K562 (cell line): Measurements from ENCODE around the gene EDARADD. TPM values are rescaled to one million over a fixed set of nuclear protein-coding genes. Genes with fewer than 3 reads are reported as not detected.

Source experiments
- ARID1B ChIP-seq: fragments of 450-650 bp; IDR thresholded peaks from 2 replicates; pipeline ENCODE4 v1.6.1; 2016; ENCODE audit warnings: antibody characterized with exemption, mild to moderate bottlenecking, inconsistent platforms
- DPF2 ChIP-seq: fragments of 450-650 bp; IDR thresholded peaks from 2 replicates; pipeline ENCODE4 v1.6.1; 2016
- ETV1 ChIP-seq: fragments of 450-650 bp; conservative IDR thresholded peaks from 2 replicates; pipeline ENCODE4 v1.6.1; 2016; ENCODE audit warnings: missing genetic modification characterization, control low read depth, low read depth, missing compliant biosample characterization
- NFRKB ChIP-seq: fragments of 450-650 bp; IDR thresholded peaks from 2 replicates; pipeline ENCODE4 v1.6.1; 2016; ENCODE audit warnings: low read depth
- PRMT5 ChIP-seq: sonication (generic); formaldehyde crosslinking; IDR thresholded peaks from 2 replicates; pipeline ENCODE4 v1.5.0; 2020; ENCODE audit warnings: missing genetic modification reagents
- RBBP5 ChIP-seq: fragments of 200-600 bp; sonication (generic); IDR thresholded peaks from 2 replicates; pipeline ENCODE4 v1.6.1; 2012; ENCODE audit warnings: borderline replicate concordance, mild to moderate bottlenecking, low read length, control low read depth, inconsistent platforms; ENCODE audit not compliant: insufficient read depth, poor library complexity, severe bottlenecking
- TEAD1 ChIP-seq, 2 experiments: fragments of 450-650 bp in 1 of 2; sonication (generic) in 1 of 2; formaldehyde crosslinking; IDR thresholded peaks; 2 replicates each; pipeline versions ENCODE4 v1.4.0 to v1.8.0; 2020 to 2022; ENCODE audit warnings: mild to moderate bottlenecking in 2 of 2, missing genetic modification reagents in 1 of 2
- ZBTB7A ChIP-seq: IDR thresholded peaks from 2 replicates; pipeline ENCODE4 v1.6.1; 2011; ENCODE audit warnings: low read depth, mild to moderate bottlenecking, low read length, moderate library complexity, borderline replicate concordance; ENCODE audit not compliant: control insufficient read depth
- ZFP1 ChIP-seq: fragments of 450-650 bp; formaldehyde crosslinking; IDR thresholded peaks from 2 replicates; pipeline ENCODE4 v1.4.0; 2020; ENCODE audit warnings: mild to moderate bottlenecking, mixed read lengths
- polyA plus RNA-seq, 8 experiments: library from polyadenylated mRNA; depleted of rRNA in 4 of 8; stranded (reverse) in 5 of 8; unstranded in 3 of 8; fragments of >200 nt; fragmentation: Nextera tagmentation in 2 of 8; fragmentation: Illumina TruSeq in 1 of 8; extraction: Ambion mirVana in 2 of 8; extraction: Trizol in 1 of 8; gene quantifications; 2 replicates each; pipeline versions ENCODE4 v1.2.1 to v1.2.3, GENCODE V29; 2011 to 2014; ENCODE audit warnings: inconsistent platforms in 1 of 8, missing spikeins in 1 of 8
- total RNA-seq, 7 experiments: library from RNA; depleted of rRNA in 6 of 7; stranded (reverse); fragments of >200 nt in 6 of 7; fragmentation: Illumina TruSeq in 2 of 7; extraction: Trizol in 2 of 7; gene quantifications; 2 replicates each; pipeline versions ENCODE4 v1.2.1 to v1.2.3, GENCODE V29; 2011 to 2021; ENCODE audit warnings: low replicate concordance in 1 of 7
- TF ChIP-seq, protein P1 (sequence below), 2 experiments: fragments of 450-650 bp; IDR thresholded peaks; 2 replicates each; pipeline ENCODE4 v1.6.1; 2018; ENCODE audit warnings: mild to moderate bottlenecking in 2 of 2, low read depth in 1 of 2; ENCODE audit not compliant: partially characterized antibody in 2 of 2
- TF ChIP-seq, protein P2 (sequence below): fragments of 450-650 bp; formaldehyde crosslinking; IDR thresholded peaks from 2 replicates; pipeline ENCODE4 v1.4.0; 2020; ENCODE audit warnings: mild to moderate bottlenecking, moderate library complexity
- TF ChIP-seq, protein P3 (sequence below): fragments of 450-650 bp; formaldehyde crosslinking; IDR thresholded peaks from 2 replicates; pipeline ENCODE4 v1.4.0; 2022; ENCODE audit warnings: missing genetic modification characterization
- TF ChIP-seq, protein P4 (sequence below): fragments of 250-450 bp; sonication (Bioruptor Pico); IDR thresholded peaks from 2 replicates; pipeline ENCODE4 v1.9.0; 2021; ENCODE audit warnings: mild to moderate bottlenecking, inconsistent platforms
- TF ChIP-seq, protein P5 (sequence below): IDR thresholded peaks from 3 replicates; pipeline ENCODE4 v1.6.1; 2011; ENCODE audit warnings: borderline replicate concordance, mild to moderate bottlenecking, moderate library complexity; ENCODE audit not compliant: insufficient read length; ENCODE audit errors: extremely low read depth

The EDARADD gene
- total and polyA plus RNA-seq, 9 of the 15 experiments (the other 6 are each of a cell fraction or from before 2014, with no cell fraction given): 0.46 to 32.4 (median 20.6) TPM

DNA sequence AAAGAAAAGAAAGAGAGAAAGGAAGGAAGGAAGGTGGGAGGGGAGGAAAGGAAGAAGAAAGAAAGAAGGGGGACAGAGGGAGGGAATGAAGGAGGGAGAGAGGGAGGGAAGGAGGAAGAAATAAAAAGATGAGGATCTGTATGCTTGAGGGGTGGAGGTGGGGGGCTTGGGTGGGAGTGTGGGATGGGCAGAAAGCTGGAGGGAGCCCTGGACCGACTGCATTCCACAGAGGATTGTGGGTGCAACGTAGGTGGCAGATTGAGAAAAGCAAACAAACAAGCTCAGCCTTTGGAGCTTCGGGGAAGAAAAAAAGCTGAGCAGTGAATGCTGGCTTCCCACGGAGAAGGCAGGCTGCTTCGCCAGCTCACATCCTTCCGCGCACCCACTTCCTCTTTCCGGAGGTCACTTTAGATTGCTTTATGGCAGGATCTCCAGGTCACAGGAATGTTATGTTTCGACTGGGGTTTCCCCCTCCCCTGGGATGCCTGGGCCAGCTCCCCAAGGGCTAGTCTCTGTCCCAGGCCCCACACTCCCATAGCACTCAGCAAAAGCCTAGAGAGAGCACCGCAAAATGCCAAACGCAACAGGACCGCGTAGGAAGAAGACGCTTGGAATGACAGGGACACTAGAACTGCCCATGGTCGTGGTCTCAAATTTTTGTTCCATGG is 109.0 kb downstream of the EDARADD start (continued):
- peak; percentile 86 for TF ChIP-seq ETV1
- no peak for TF ChIP-seq RBBP5
- TF ChIP-seq NFRKB: no peak; the same call in 1 of the 2 replicates
- TF ChIP-seq, protein P1, sequence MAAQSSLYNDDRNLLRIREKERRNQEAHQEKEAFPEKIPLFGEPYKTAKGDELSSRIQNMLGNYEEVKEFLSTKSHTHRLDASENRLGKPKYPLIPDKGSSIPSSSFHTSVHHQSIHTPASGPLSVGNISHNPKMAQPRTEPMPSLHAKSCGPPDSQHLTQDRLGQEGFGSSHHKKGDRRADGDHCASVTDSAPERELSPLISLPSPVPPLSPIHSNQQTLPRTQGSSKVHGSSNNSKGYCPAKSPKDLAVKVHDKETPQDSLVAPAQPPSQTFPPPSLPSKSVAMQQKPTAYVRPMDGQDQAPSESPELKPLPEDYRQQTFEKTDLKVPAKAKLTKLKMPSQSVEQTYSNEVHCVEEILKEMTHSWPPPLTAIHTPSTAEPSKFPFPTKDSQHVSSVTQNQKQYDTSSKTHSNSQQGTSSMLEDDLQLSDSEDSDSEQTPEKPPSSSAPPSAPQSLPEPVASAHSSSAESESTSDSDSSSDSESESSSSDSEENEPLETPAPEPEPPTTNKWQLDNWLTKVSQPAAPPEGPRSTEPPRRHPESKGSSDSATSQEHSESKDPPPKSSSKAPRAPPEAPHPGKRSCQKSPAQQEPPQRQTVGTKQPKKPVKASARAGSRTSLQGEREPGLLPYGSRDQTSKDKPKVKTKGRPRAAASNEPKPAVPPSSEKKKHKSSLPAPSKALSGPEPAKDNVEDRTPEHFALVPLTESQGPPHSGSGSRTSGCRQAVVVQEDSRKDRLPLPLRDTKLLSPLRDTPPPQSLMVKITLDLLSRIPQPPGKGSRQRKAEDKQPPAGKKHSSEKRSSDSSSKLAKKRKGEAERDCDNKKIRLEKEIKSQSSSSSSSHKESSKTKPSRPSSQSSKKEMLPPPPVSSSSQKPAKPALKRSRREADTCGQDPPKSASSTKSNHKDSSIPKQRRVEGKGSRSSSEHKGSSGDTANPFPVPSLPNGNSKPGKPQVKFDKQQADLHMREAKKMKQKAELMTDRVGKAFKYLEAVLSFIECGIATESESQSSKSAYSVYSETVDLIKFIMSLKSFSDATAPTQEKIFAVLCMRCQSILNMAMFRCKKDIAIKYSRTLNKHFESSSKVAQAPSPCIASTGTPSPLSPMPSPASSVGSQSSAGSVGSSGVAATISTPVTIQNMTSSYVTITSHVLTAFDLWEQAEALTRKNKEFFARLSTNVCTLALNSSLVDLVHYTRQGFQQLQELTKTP (IDR thresholded peaks at IDR 0.05; ENCODE audit: low read depth in 1 of 2, partially characterized antibody in 2 of 2): peak in 1 of 2 experiments; percentile 26
- TF ChIP-seq, protein P2, sequence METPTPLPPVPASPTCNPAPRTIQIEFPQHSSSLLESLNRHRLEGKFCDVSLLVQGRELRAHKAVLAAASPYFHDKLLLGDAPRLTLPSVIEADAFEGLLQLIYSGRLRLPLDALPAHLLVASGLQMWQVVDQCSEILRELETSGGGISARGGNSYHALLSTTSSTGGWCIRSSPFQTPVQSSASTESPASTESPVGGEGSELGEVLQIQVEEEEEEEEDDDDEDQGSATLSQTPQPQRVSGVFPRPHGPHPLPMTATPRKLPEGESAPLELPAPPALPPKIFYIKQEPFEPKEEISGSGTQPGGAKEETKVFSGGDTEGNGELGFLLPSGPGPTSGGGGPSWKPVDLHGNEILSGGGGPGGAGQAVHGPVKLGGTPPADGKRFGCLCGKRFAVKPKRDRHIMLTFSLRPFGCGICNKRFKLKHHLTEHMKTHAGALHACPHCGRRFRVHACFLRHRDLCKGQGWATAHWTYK (CRISPR knock-in tag): peak; percentile 40; the same call in 1 of the 2 replicates
- peak; percentile 64 for TF ChIP-seq ZBTB7A
- 0 out of 4 replicates have a peak, but pooled peaks have one; percentile 5 to 45 for TF ChIP-seq TEAD1 (CRISPR knock-in tag; IDR thresholded peaks at IDR 0.05)
- 0 out of 2 replicates have a peak, but pooled peaks have one; percentile 36 for TF ChIP-seq DPF2
- no peak for TF ChIP-seq ZFP1
- TF ChIP-seq, protein P3, sequence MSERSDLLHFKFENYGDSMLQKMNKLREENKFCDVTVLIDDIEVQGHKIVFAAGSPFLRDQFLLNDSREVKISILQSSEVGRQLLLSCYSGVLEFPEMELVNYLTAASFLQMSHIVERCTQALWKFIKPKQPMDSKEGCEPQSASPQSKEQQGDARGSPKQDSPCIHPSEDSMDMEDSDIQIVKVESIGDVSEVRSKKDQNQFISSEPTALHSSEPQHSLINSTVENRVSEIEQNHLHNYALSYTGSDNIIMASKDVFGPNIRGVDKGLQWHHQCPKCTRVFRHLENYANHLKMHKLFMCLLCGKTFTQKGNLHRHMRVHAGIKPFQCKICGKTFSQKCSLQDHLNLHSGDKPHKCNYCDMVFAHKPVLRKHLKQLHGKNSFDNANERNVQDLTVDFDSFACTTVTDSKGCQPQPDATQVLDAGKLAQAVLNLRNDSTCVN (CRISPR knock-in tag): no peak
- TF ChIP-seq PRMT5 (CRISPR knock-in tag): no peak
- TF ChIP-seq ARID1B: peak; percentile 21; the same call in 1 of the 2 replicates
- TF ChIP-seq, protein P4, sequence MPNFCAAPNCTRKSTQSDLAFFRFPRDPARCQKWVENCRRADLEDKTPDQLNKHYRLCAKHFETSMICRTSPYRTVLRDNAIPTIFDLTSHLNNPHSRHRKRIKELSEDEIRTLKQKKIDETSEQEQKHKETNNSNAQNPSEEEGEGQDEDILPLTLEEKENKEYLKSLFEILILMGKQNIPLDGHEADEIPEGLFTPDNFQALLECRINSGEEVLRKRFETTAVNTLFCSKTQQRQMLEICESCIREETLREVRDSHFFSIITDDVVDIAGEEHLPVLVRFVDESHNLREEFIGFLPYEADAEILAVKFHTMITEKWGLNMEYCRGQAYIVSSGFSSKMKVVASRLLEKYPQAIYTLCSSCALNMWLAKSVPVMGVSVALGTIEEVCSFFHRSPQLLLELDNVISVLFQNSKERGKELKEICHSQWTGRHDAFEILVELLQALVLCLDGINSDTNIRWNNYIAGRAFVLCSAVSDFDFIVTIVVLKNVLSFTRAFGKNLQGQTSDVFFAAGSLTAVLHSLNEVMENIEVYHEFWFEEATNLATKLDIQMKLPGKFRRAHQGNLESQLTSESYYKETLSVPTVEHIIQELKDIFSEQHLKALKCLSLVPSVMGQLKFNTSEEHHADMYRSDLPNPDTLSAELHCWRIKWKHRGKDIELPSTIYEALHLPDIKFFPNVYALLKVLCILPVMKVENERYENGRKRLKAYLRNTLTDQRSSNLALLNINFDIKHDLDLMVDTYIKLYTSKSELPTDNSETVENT (CRISPR knock-in tag): peak; percentile 60; the same call in 1 of the 2 replicates
- TF ChIP-seq, protein P5, sequence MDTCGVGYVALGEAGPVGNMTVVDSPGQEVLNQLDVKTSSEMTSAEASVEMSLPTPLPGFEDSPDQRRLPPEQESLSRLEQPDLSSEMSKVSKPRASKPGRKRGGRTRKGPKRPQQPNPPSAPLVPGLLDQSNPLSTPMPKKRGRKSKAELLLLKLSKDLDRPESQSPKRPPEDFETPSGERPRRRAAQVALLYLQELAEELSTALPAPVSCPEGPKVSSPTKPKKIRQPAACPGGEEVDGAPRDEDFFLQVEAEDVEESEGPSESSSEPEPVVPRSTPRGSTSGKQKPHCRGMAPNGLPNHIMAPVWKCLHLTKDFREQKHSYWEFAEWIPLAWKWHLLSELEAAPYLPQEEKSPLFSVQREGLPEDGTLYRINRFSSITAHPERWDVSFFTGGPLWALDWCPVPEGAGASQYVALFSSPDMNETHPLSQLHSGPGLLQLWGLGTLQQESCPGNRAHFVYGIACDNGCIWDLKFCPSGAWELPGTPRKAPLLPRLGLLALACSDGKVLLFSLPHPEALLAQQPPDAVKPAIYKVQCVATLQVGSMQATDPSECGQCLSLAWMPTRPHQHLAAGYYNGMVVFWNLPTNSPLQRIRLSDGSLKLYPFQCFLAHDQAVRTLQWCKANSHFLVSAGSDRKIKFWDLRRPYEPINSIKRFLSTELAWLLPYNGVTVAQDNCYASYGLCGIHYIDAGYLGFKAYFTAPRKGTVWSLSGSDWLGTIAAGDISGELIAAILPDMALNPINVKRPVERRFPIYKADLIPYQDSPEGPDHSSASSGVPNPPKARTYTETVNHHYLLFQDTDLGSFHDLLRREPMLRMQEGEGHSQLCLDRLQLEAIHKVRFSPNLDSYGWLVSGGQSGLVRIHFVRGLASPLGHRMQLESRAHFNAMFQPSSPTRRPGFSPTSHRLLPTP: no peak
